HG02973 (cell line): Measurements from ENCODE around the gene ADCY9.

ENCODE experiments used
- ATAC-seq: cut with Tn5 transposase; IDR thresholded peaks from one replicate; pipeline ENCODE4 v1.9.1; 2021; ENCODE audit warnings: moderate library complexity; ENCODE audit not compliant: unreplicated experiment

ADCY9 gene

DNA sequence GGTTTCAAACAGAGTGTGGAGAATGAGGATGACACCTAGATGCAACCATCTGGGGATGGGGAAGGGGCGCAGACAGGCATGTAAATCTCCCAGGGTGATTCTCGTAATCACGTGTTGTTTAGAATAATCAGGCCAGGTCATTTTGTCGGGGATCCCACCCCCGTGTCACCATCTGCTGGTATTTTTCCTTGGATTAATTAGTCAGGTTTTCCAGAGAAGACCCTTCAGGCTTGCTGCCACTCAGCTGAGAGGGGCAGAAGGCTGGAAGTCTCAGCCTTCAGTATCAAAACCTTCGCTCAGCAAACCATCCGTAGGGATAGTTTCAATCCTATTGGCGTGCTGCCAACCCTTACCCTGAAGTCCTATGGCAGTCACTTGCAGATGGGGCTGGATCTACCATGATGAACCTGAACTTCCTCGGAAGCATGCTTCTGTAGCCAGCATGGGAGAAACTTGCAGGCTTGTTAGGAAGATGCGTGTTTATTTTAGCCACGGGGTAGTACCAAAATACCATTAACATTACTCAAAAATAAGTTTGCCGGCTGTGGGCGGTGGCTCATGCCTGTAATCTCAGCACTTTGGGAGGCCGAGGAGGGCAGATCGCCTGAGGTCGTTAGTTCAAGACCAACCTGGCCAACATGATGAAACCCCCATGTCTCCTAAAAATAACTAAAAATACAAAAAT lies 7.5 kb upstream of the ADCY9 start:
- ATAC-seq, result no peak

DNA sequence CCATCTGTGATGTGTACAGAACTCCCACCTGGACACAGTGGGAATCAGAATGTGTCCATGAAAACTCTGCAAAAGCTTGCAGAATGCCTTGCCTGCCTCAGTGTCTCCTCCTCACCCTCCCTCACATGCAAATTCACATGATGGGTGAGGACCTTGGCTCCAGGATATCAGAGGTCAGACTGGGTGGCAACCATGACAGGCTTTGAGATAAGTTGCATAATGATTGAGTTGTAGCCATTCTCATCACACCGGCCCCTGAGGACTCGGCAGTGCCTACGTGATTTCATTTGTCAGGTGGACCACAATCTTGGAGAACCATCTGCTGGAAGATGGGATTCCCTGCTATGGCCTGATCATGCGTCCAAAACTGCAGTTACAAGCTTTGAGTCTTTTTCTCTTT lies 3.9 kb upstream of the ADCY9 start:
- ATAC-seq, result no peak

DNA sequence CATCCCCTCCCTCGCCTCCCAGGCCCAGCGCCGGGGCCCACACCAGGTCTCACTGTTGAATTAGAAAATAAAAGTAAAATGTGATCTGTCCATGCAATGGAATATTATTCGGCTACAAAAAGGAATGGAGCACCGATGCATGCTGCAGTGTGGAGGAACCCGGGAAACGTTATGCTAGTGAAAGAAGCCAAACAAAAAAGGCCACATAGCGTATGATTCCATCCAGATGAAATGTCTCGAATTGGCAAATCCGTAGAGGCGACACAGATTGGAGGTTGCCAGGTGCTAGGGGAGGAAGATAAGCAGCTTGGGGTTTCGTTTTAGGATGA lies 972 bp upstream of the ADCY9 start:
- ATAC-seq, result no peak

DNA sequence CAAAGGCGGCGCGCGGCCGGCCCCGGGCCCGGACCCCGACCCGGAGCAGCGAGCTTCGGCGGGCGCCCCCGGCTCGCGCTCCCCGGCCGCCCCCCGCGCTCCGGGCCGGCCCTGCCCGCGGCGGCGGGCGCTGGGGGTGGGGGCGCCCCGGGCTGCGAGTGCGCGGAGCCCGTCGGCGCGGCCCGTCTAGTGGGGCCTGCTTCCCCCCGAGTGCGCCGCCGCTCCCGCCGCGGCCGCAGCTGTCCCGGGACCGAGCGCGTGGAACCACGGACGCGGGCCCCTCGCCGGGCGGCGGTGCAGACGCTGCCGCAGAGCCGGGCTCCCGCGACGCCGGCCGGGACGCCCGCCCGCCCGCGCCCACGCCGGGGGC lies 308 bp downstream of the ADCY9 start:
- ATAC-seq, result peak; percentile 20

DNA sequence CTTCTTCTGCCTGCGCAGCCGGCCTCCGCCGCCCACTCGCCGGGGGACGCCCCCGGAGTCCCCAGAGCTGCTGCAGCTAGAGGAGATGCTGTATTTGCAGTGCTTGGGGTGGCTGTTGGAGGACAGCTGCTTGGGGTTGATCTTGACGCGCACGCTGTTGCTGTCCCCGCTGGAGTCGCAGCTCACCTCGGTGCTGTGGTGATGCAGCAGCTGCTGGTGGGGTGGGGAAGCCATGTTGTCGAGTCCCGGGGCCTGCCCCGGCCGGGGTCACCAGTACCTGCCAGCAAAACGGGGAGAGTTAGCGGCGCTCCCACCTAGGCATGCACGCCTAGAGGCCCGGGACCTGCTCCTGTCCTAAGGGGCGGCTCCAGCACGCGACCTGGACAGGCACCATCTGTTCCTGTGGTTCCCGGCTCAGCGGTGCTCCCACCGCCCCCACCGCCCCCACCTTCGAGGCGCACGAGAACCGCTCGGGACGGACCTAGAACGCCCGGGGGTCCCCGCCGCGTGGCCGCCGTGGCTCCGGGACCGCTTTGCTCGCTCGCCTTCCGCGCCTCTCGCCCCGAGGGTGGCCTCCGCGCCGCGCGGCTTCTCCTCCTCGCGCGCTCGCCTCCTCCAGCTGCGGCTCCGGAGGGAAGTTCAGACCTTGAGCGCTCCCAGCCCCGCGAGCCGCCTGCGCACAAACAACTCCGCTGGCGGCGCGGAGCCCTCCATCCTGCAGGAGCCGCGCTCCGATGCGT lies 863 bp downstream of the ADCY9 start:
- ATAC-seq, result peak; percentile 14

- ATAC-seq, result no peak
These were observed 1.7 kb downstream of the ADCY9 start for GRCh38 chr16:4114257-4115208.

DNA sequence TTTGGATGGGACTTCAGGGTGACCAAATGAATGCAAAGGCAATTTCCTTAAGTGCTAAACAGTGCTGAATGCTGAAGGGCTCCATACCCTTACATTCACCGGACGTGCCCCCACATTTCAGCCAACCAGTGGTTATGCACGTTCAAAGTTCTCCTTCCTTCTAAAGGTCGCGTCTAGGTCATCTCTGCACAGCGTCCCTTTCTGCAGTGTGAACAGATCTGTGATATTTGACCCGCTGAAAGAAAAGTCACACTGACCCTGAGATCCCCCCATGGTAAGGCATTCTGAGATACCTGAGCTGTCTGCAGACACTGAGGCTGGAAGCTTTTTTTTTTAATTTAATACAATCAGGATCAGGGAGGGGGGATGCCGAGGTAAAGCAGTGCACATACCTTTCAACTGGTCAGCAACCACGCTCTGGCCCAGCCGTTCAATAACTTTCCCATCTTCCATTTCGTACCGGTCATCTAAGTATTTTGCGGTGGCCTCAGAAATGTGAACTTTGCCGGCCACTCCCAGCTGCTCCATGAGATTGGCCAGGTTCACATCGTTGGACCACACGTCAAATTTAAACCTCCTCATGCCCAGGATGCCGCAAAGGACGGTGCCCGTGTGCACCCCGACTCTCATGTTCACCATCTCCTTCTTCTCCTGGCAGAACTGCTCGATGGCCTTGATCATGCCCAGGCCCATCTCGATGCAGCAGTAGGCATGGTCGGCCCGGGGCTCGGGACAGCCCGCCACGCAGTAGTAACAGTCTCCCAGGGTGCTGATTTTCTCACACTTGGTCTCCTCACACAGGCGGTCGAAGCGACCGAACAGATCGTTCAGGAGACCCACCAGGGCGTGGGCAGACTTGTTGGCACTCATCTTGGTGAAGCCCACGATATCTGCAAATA lies 2.6 kb downstream of the ADCY9 start:
- no peak for ATAC-seq

DNA sequence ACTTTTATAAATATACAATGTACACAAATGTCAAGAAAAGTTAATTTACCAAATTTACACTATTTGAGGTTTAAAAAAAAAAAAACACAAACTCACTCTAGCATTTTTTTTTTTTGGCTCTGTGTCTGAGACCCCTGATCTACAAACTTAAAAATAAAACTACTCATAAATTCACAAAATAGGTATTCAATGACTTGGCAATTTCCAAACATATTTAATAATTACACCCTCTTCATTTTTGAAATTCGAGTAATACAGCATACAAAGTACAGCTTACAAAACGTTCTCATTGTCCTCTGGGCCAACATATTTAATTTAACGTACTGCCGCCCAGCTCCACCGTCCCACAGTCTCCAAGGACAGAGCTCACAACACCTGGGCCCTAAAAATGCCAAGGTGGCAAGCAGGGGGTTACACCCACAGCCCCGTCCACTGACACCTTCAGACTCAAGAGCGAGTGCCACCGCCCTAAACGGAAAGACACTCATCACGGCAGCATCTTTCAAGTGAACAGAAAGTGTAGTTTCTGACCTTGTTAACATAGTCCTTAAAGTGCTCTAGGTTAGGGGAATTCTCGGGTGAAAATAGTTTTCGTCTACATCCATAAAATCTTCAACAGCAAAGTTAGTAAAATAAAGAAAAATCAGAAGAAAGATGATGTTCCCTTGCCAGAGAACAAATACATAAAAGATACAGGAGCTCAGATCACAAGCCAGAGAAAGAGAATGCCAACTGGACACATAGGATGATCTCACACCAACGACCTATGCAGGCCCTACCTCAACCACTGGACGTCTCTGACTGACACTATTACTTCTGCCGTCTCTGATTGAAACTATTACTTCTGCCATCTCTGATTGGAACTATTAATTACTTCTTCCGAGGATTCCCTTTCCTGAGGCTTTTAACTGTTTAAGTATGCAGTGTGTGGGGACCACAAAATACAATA lies 4.2 kb downstream of the ADCY9 start:
- no peak for ATAC-seq

DNA sequence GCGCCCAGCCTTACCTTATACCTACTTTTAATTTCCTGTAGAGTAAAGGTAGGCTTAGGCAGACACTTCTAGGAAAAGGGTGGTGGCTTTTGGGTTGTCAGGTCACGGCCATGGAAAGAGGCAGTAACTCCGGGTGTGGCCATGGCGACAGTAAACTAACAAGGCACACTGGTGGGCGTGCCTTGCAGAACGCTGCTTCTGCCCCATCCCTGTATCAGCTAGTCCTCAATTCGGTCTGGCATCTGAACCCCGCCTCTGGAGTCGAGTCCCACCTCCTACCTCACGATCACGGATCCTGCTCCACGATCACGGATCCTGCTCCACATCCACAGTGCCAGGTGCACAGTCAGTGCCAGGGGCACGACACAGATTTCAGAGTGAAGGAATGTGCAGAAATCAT lies 5.6 kb downstream of the ADCY9 start:
- ATAC-seq, result no peak

GRCh38 chr16:4110065-4110464 lies 6.2 kb downstream of the ADCY9 start:
- ATAC-seq, result no peak

- no peak for ATAC-seq
These were observed 6.9 kb downstream of the ADCY9 start for GRCh38 chr16:4109250-4109736.

- no peak for ATAC-seq
These were observed 9.7 kb downstream of the ADCY9 start for GRCh38 chr16:4106516-4106915.

DNA sequence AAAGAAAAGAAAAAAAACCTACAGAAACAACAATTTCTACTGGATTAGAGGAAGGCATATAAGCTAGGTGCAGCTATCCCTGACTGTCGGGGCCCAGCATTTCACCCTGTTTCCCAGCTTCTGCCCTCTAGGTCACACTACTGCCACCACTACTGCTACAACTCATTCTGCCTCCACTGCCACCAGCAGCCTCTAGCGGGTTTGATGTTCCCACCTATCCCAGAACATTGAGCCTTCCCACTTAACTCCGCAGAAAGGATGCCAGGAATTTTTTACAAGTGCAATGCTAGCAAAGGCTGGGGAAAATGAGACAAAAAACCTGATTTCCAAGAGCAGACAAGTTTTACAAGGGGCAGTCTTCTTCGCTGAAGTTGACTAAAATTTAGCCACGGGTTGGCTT lies 10.4 kb downstream of the ADCY9 start:
- no peak for ATAC-seq

DNA sequence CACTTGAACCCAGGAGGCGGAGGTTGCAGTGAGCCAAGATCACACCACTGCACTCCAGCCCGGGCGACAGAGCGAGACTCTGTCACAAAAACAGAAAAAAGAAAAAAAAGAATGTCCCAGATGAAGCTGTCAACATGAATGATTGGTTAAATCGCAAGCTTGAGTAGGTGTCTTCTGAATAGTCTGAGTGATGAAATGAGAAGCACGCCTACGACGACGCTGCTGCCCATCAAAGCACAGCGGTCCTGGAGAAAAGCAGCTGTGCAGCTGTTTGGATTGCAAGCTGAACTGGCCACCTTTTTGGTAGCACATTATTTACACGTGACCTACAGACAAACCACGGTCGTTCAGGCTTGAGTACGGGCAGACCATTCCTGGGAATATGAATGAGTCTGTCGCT lies 12.5 kb downstream of the ADCY9 start:
- no peak for ATAC-seq

DNA sequence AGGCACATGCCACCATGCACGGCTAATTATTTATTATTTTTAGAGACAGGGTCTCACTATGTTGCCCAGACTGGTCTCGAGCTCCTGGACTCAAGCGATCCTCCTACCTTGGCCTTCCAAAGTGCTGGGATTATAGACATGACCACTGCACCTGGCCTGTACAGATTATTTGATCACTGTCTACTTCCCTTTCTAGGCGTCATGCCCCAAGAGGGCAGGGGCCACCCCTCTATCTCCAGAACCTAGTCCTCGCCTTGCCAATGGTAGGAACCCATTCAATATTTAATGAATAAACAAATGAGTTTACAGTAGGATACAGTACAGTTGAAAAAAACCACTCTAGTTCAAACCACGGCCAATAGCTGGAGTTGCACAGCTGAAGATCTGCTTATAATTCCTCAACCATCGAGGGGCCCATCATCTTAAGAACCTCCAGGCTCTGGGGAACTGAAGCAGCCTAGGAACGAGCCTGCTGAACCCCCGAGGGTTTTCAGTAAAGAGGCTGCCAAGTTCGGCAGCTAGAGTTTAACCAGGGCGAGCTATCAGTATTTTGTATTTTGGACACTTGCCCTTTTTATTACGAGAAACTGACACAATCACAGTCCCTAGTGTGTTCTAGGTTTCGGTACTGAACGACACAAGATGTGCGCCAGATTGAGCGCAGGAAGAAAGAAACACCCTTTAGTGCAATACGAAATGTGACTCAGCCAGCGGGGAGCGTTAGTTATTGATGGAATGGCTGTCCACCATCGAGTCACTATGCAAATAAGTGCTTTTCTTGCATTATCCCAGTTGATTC lies 14.6 kb downstream of the ADCY9 start:
- no peak for ATAC-seq

- ATAC-seq, result no peak
These were observed 17.7 kb downstream of the ADCY9 start for GRCh38 chr16:4098501-4098900.

- no peak for ATAC-seq
These were observed 18.4 kb downstream of the ADCY9 start for GRCh38 chr16:4097826-4098240.

GRCh38 chr16:4096509-4096908 lies 19.7 kb downstream of the ADCY9 start:
- ATAC-seq, result no peak
